CD8-positive, alpha-beta memory T cell (primary cell): ENCODE results near the gene SUPT3H. TPM values are rescaled to one million over a fixed set of nuclear protein-coding genes. Genes with fewer than 3 reads are reported as not detected.

Source experiments
- CTCF ChIA-PET: fragments of 350-600 bp; sonication (Branson Sonifier 250); formaldehyde crosslinking; loops from one replicate; lab custom pipeline; 2021; ENCODE audit warnings: antibody characterized with exemption; lab: Charles Lee
- POLR2A ChIA-PET: fragments of 350-600 bp; sonication (Branson Sonifier 250); formaldehyde crosslinking; loops from one replicate; lab custom pipeline; 2021; ENCODE audit warnings: antibody characterized with exemption; lab: Charles Lee
- DNase-seq, 5 donors: peaks; one replicate each; pipeline versions ENCODE4 v3.0.0 to v3.0.0-alpha.2; 2020 to 2022; ENCODE audit warnings: mixed read lengths in 1 of 5
- H3K27ac ChIP-seq: one replicate; pipeline ENCODE4 v1.7.0; 2013; ENCODE audit warnings: low read depth, mild to moderate bottlenecking, low read length, moderate library complexity
- H3K27me3 ChIP-seq: 2 replicates; pipeline ENCODE4 v1.7.0; 2013; ENCODE audit warnings: low read length, mild to moderate bottlenecking; ENCODE audit not compliant: insufficient read depth, poor library complexity, severe bottlenecking
- H3K36me3 ChIP-seq: 2 replicates; pipeline ENCODE4 v1.7.0; 2013; ENCODE audit warnings: mild to moderate bottlenecking, low read length, moderate library complexity; ENCODE audit not compliant: insufficient read depth
- H3K4me1 ChIP-seq: 2 replicates; pipeline ENCODE4 v1.7.0; 2013; ENCODE audit warnings: mild to moderate bottlenecking, low read length, moderate library complexity; ENCODE audit not compliant: insufficient read depth
- H3K4me3 ChIP-seq: 2 replicates; pipeline ENCODE4 v1.7.0; 2013; ENCODE audit warnings: mild to moderate bottlenecking, low read length
- H3K9me3 ChIP-seq: 2 replicates; pipeline ENCODE4 v1.7.0; 2013; ENCODE audit warnings: mild to moderate bottlenecking, low read length
- H3K27ac Mint-ChIP-seq, 8 donors: one replicate each; pipeline ENCODE4 v1.8.0; 2020 to 2021; ENCODE audit warnings: mixed read lengths in 8 of 8, mild to moderate bottlenecking in 6 of 8, inconsistent platforms in 3 of 8, moderate library complexity in 3 of 8
- H3K27me3 Mint-ChIP-seq, 2 donors: one replicate each; pipeline ENCODE4 v1.8.0; 2020 to 2021; ENCODE audit warnings: mixed read lengths in 2 of 2, mild to moderate bottlenecking in 1 of 2, moderate library complexity in 1 of 2
- H3K36me3 Mint-ChIP-seq, 3 donors: one replicate each; pipeline ENCODE4 v1.8.0; 2020 to 2021; ENCODE audit warnings: mixed read lengths in 3 of 3, inconsistent platforms in 1 of 3, mild to moderate bottlenecking in 1 of 3
- H3K4me1 Mint-ChIP-seq, 3 donors: one replicate each; pipeline ENCODE4 v1.8.0; 2020 to 2021; ENCODE audit warnings: mixed read lengths in 3 of 3, inconsistent platforms in 1 of 3, mild to moderate bottlenecking in 1 of 3
- H3K4me3 Mint-ChIP-seq, 7 donors: one replicate each; pipeline ENCODE4 v1.8.0; 2020 to 2021; ENCODE audit warnings: mixed read lengths in 7 of 7, mild to moderate bottlenecking in 6 of 7, moderate library complexity in 4 of 7, inconsistent platforms in 2 of 7
- H3K9me3 Mint-ChIP-seq, 5 donors: one replicate each; pipeline ENCODE4 v1.8.0; 2020 to 2022; ENCODE audit warnings: mixed read lengths in 5 of 5, mild to moderate bottlenecking in 3 of 5, moderate library complexity in 2 of 5, inconsistent platforms in 1 of 5
- polyA plus RNA-seq: library from polyadenylated mRNA; unstranded; fragments of 300-500 nt; fragmentation: Illumina TruSeq; gene quantifications from one replicate; pipeline ENCODE4 v1.2.3, GENCODE V29; 2021
- total RNA-seq, 2 experiments: library from RNA; stranded (reverse); gene quantifications; one replicate each; pipeline ENCODE4 v1.2.3, GENCODE V29; 2021

SUPT3H gene
- total RNA-seq (10 to 100 TPM; 14.6 to 17.1 TPM), polyA plus RNA-seq (13.7 TPM)

- no peaks in the 10 kb centered on the region for H3K27me3 Mint-ChIP-seq
- H3K27ac ChIP-seq = peak within 1 kb of the TSS; percentile 94
- H3K27me3 ChIP-seq = no peaks in the 10 kb centered on the region
- ChIA-PET CTCF (interaction anchor here (1.2 to 1.9 kb wide), 6 partner anchors 9 to 722 kb away, joined by 3 to 8 read pairs (median 6); no protein-coding TSS in a partner anchor), POLR2A (interaction anchor here (1.0 to 1.8 kb wide), 6 partner anchors 42 to 634 kb away, joined by 3 to 6 read pairs (median 5); no protein-coding TSS in a partner anchor)
- no peaks in the 10 kb centered on the region for H3K9me3 Mint-ChIP-seq
- peak; percentile 89 to 95 (median 91) for DNase-seq
- peaks cover 15% of the 10 kb centered on the region for H3K4me1 ChIP-seq
- peaks cover 0 to 14% (median 0%) of the 10 kb centered on the region in 3 donors for H3K36me3 Mint-ChIP-seq
- H3K36me3 ChIP-seq = no peaks in the 10 kb centered on the region
- peaks cover 18 to 29% (median 28%) of the 10 kb centered on the region in 3 donors for H3K4me1 Mint-ChIP-seq
- peak within 1 kb of the TSS; percentile 94 to 100 (median 99) for H3K27ac Mint-ChIP-seq
- no peaks in the 10 kb centered on the region for H3K9me3 ChIP-seq
- peak within 1 kb of the TSS; percentile 97 for H3K4me3 ChIP-seq
- H3K4me3 Mint-ChIP-seq = peak within 1 kb of the TSS; percentile 93 to 99 (median 97)
These were observed at the start of gene SUPT3H for GRCh38 chr6:45377554-45378333. Gene SUPT3H, minus strand, starts transcription at chr6:45377934.

GRCh38 chr6:45426251-45426650 lies 48.5 kb upstream of the SUPT3H start:
- no peaks in the 10 kb centered on the region for H3K9me3 Mint-ChIP-seq

GRCh38 chr6:45424451-45424861 lies 46.7 kb upstream of the SUPT3H start:
- H3K27ac Mint-ChIP-seq = peak overlapping the region; percentile 27 to 98 (median 86)
- peaks cover 0 to 10% (median 0%) of the 10 kb centered on the region in 3 donors for H3K36me3 Mint-ChIP-seq
- Histone ChIP-seq H3K4me3 (peak overlapping the region; percentile 26), H3K27me3 (peaks cover 7% of the 10 kb centered on the region), H3K4me1 (peaks cover 19% of the 10 kb centered on the region), H3K9me3 (no peaks in the 10 kb centered on the region), H3K27ac (no peak overlapping the region), H3K36me3 (no peaks in the 10 kb centered on the region)
- H3K4me1 Mint-ChIP-seq = peaks cover 54 to 68% (median 63%) of the 10 kb centered on the region in 3 donors
- ChIA-PET POLR2A (no interaction called here), CTCF (no interaction called here)
- DNase-seq = no peak
- peak overlapping the region; percentile 91 to 100 (median 98) for H3K4me3 Mint-ChIP-seq
- peaks cover 13 to 20% of the 10 kb centered on the region in 2 donors for H3K27me3 Mint-ChIP-seq
- no peaks in the 10 kb centered on the region for H3K9me3 Mint-ChIP-seq

More at GRCh38 chr6:45426251-45426650, 48.5 kb upstream of the SUPT3H start:
- Histone ChIP-seq H3K4me1 (peaks cover 13% of the 10 kb centered on the region), H3K4me3 (no peak overlapping the region), H3K27me3 (no peaks in the 10 kb centered on the region), H3K27ac (no peak overlapping the region), H3K9me3 (no peaks in the 10 kb centered on the region), H3K36me3 (no peaks in the 10 kb centered on the region)
- Mint-ChIP-seq H3K27ac (peak overlapping the region in 6 of 8 donors; percentile 18 to 92 (median 76)), H3K27me3 (peaks cover 4 to 8% of the 10 kb centered on the region in 2 donors), H3K36me3 (peaks cover 0 to 10% (median 0%) of the 10 kb centered on the region in 3 donors), H3K4me3 (peak overlapping the region in 6 of 7 donors; percentile 72 to 100 (median 96)), H3K4me1 (peaks cover 51 to 66% (median 59%) of the 10 kb centered on the region in 3 donors)
- POLR2A ChIA-PET = no interaction called here
- CTCF ChIA-PET = no interaction called here
- DNase-seq = no peak

- no peak overlapping the region for H3K27ac ChIP-seq
These were observed 46.2 kb upstream of the SUPT3H start for GRCh38 chr6:45423824-45424450.

GRCh38 chr6:45423111-45423823 lies 45.5 kb upstream of the SUPT3H start:
- peak overlapping the region; percentile 88 to 98 (median 96) for H3K27ac Mint-ChIP-seq
- peaks cover 0 to 10% (median 0%) of the 10 kb centered on the region in 3 donors for H3K36me3 Mint-ChIP-seq
- Histone ChIP-seq H3K27ac (peak overlapping the region; percentile 66), H3K27me3 (peaks cover 7% of the 10 kb centered on the region), H3K9me3 (no peaks in the 10 kb centered on the region), H3K4me1 (peaks cover 24% of the 10 kb centered on the region), H3K36me3 (no peaks in the 10 kb centered on the region), H3K4me3 (peak overlapping the region; percentile 81)
- ChIA-PET CTCF (no interaction called here), POLR2A (no interaction called here)
- H3K9me3 Mint-ChIP-seq = no peaks in the 10 kb centered on the region
- H3K4me1 Mint-ChIP-seq = peaks cover 47 to 62% (median 56%) of the 10 kb centered on the region in 3 donors
- DNase-seq = peak in 1 of 5 donors; percentile 37
- H3K27me3 Mint-ChIP-seq = peaks cover 20 to 22% of the 10 kb centered on the region in 2 donors
- peak overlapping the region; percentile 91 to 100 (median 98) for H3K4me3 Mint-ChIP-seq

More at GRCh38 chr6:45423824-45424450, 46.2 kb upstream of the SUPT3H start:
- Mint-ChIP-seq H3K9me3 (no peaks in the 10 kb centered on the region), H3K4me1 (peaks cover 52 to 68% (median 62%) of the 10 kb centered on the region in 3 donors), H3K36me3 (peaks cover 0 to 10% (median 0%) of the 10 kb centered on the region in 3 donors), H3K4me3 (peak overlapping the region; percentile 91 to 100 (median 98)), H3K27me3 (peaks cover 17 to 22% of the 10 kb centered on the region in 2 donors), H3K27ac (peak overlapping the region; percentile 27 to 98 (median 80))
- Histone ChIP-seq H3K27me3 (peaks cover 7% of the 10 kb centered on the region), H3K4me3 (peak overlapping the region; percentile 81), H3K4me1 (peaks cover 24% of the 10 kb centered on the region), H3K9me3 (no peaks in the 10 kb centered on the region), H3K36me3 (no peaks in the 10 kb centered on the region)
- ChIA-PET POLR2A (no interaction called here), CTCF (no interaction called here)
- no peak for DNase-seq

GRCh38 chr6:45422503-45423110 lies 44.9 kb upstream of the SUPT3H start:
- H3K27ac Mint-ChIP-seq = peak overlapping the region; percentile 88 to 100 (median 97)
- Histone ChIP-seq H3K27ac (peak overlapping the region; percentile 66), H3K27me3 (peaks cover 7% of the 10 kb centered on the region), H3K36me3 (no peaks in the 10 kb centered on the region), H3K4me1 (peaks cover 24% of the 10 kb centered on the region), H3K4me3 (peak overlapping the region; percentile 81), H3K9me3 (no peaks in the 10 kb centered on the region)
- peaks cover 20 to 22% of the 10 kb centered on the region in 2 donors for H3K27me3 Mint-ChIP-seq
- H3K36me3 Mint-ChIP-seq = peaks cover 0 to 10% (median 0%) of the 10 kb centered on the region in 3 donors
- peak; percentile 50 to 76 (median 67) for DNase-seq
- ChIA-PET CTCF (interaction anchor here (1.3 to 4.0 kb wide), 3 partner anchors 73 to 767 kb away, joined by 4 to 22 read pairs (median 17); no protein-coding TSS in a partner anchor), POLR2A (interaction anchor here (1.2 to 1.8 kb wide), 4 partner anchors 44 to 491 kb away, joined by 5 to 7 read pairs (median 6); no protein-coding TSS in a partner anchor)
- H3K4me3 Mint-ChIP-seq = peak overlapping the region; percentile 91 to 100 (median 98)
- no peaks in the 10 kb centered on the region for H3K9me3 Mint-ChIP-seq
- H3K4me1 Mint-ChIP-seq = peaks cover 41 to 55% (median 53%) of the 10 kb centered on the region in 3 donors
